ENCODE measurements around the gene TNK1. TPM values are rescaled to one million over a fixed set of nuclear protein-coding genes. Genes with fewer than 3 reads are reported as not detected.

The TNK1 gene
- total and polyA plus RNA-seq, 2 of the 8 experiments (the other 6 are each of a cell fraction or from before 2014, with no cell fraction given): 7.6 to 9.5 TPM

DNA sequence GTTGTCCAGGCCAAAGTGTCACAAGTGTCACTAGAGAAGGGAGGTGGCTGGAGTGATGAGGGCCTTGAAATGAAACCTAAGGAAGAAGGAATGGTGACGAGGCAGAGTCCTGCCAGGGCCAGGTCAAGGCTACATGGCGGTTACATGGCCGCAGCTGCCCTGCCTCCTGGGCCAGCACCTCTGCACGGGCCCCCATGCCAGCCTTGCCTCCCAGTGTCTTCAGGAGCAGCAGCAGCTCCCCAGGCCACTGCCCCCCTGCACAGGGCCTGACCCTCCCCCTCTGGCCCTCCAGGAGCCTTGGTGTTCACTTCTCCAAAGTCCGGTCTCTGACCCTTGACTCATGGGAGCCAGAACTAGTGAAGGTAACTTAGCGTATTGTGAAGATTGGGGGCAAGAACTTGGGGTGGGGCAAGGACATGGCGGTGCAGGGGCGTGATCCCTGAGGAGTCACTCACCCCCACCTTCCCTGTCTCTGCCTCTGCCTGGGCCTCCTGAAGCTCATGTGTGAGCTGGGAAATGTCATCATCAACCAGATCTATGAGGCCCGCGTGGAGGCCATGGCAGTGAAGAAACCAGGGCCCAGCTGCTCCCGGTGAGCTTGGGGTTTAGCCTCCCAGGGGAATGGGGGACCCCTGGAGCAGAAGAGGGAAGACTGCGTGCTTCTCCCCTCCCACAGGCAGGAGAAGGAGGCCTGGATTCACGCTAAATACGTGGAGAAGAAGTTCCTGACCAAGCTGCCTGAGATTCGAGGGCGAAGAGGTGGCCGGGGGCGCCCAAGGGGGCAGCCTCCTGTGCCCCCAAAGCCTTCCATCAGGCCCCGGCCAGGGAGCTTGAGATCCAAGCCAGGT lies 33.0 kb upstream of the TNK1 start:
- Histone ChIP-seq H3K36me3 (ENCODE audit: control insufficient read depth in 2 of 4, insufficient read depth in 4 of 4, low read length in 3 of 4) (no peaks in the 10 kb centered on the region), H3K4me1 (replicated peaks in 1 of 4; ENCODE audit: control insufficient read depth in 3 of 4, insufficient read depth in 4 of 4, low read length in 3 of 4) (peaks cover 0 to 17% (median 10%) of the 10 kb centered on the region in 4 experiments; a peak in 6 of 7 replicates), H3K14ac (ENCODE audit: insufficient read length) (no peak overlapping the region), H3K23ac (ENCODE audit: insufficient read length) (no peak overlapping the region), H2BK5ac (ENCODE audit: low read depth, low read length) (no peak overlapping the region), H2BK15ac (ENCODE audit: low read length) (no peak overlapping the region), H3K9me3 (ENCODE audit: insufficient read depth in 2 of 2, low read depth in 1 of 2, low read length in 1 of 2) (no peaks in the 10 kb centered on the region), H3K4ac (replicated peaks; ENCODE audit: insufficient read length, low read depth, low read length) (no peak overlapping the region), H4K20me1 (replicated peaks in 1 of 2; ENCODE audit: control insufficient read depth in 1 of 2, insufficient read depth in 2 of 2, low read length in 2 of 2) (peaks cover 0 to 2% of the 10 kb centered on the region in 2 experiments), H2BK120ac (replicated peaks; ENCODE audit: low read depth, low read length) (no peak overlapping the region), H4K5ac (ENCODE audit: insufficient read length, low read depth, low read length) (no peak overlapping the region), H3K4me3 (ENCODE audit: extremely low read depth in 1 of 4, insufficient read depth in 2 of 4, low read depth in 3 of 4, low read length in 4 of 4) (no peak overlapping the region), H4K91ac (replicated peaks; ENCODE audit: insufficient read length, low read length) (no peak overlapping the region), H3K9ac (replicated peaks in 1 of 4; ENCODE audit: extremely low read depth in 1 of 4, low read depth in 3 of 4, low read length in 3 of 4) (no peak overlapping the region), H2BK20ac (ENCODE audit: low read length) (no peak overlapping the region), H2AFZ (ENCODE audit: low read length) (no peak overlapping the region), H3K79me1 (ENCODE audit: low read depth, low read length) (no peaks in the 10 kb centered on the region), H3K23me2 (ENCODE audit: low read depth, low read length) (peaks cover 15% of the 10 kb centered on the region; the same call in 1 of the 2 replicates), H2BK12ac (ENCODE audit: low read depth, low read length) (no peak overlapping the region), H2AK5ac (ENCODE audit: low read depth, low read length) (no peak overlapping the region), H3K27ac (ENCODE audit: low read depth, low read length) (no peak overlapping the region), H4K8ac (ENCODE audit: extremely low read depth, insufficient read depth, low read length) (no peak overlapping the region), H3K18ac (ENCODE audit: extremely low read depth, low read length) (no peak overlapping the region), H3K56ac (replicated peaks; ENCODE audit: insufficient read length, low read depth, low read length) (no peak overlapping the region), H3K79me2 (ENCODE audit: control insufficient read depth in 1 of 2, insufficient read depth in 2 of 2, low read length in 2 of 2) (no peaks in the 10 kb centered on the region), H3K27me3 (replicated peaks in 1 of 4; ENCODE audit: control insufficient read depth in 3 of 4, extremely low read depth in 1 of 4, insufficient read depth in 3 of 4, low read length in 3 of 4) (no peaks in the 10 kb centered on the region), H3K4me2 (ENCODE audit: insufficient read depth in 1 of 2, low read depth in 2 of 2, low read length in 2 of 2) (no peak overlapping the region)
- WGBS, 2 experiments (ENCODE audit: extremely low coverage in 1 of 2, insufficient coverage in 1 of 2, insufficient read length in 1 of 2, insufficient replicate concordance in 2 of 2, low coverage in 1 of 2, low lambda C conversion rate in 2 of 2, missing lambda C conversion rate in 1 of 2): 94% methylated on average over 11 of the region's 19 CpGs; no CpG with 5 or more reads in 1 of the 2 experiments
- CTCF ChIA-PET (ENCODE audit: partially characterized antibody): interaction anchor here (0.8 to 14.1 kb wide), 12 partner anchors 13 to 167 kb away, joined by 3 to 167 read pairs (median 8); partner anchors contain the start of genes ACAP1, NEURL4 and SLC2A4
- no peak for DNase-seq (ENCODE audit: low read depth in 1 of 2, low spot score in 2 of 2)
- POLR2A ChIA-PET (ENCODE audit: partially characterized antibody): interaction anchor here (0.6 to 8.2 kb wide), 16 partner anchors 11 to 212 kb away, joined by 3 to 91 read pairs (median 3); partner anchors contain the start of genes ACAP1, CLDN7, FGF11 and GPS2
- FAIRE-seq: no peak
- TF ChIP-seq CHD1 (IDR thresholded peaks at IDR 0.05; ENCODE audit: low read depth, low read length): no peak
- TF ChIP-seq BACH1 (IDR thresholded peaks at IDR 0.05; ENCODE audit: low read length): no peak
- no peak for TF ChIP-seq CBX5 (IDR thresholded peaks at IDR 0.05; ENCODE audit: low read depth, low read length)
- no peak for TF ChIP-seq POLR2A (IDR thresholded peaks at IDR 0.05; ENCODE audit: control extremely low read depth in 1 of 2, low read depth in 2 of 2, low read length in 2 of 2)
- no peak for TF ChIP-seq KDM5A (IDR thresholded peaks at IDR 0.05; ENCODE audit: low read length)
- no peak for TF ChIP-seq SAP30 (IDR thresholded peaks at IDR 0.05; ENCODE audit: insufficient read depth, insufficient replicate concordance, low read length)
- no peak for TF ChIP-seq NRF1 (IDR thresholded peaks at IDR 0.05; ENCODE audit: low read depth, low read length)
- no peak for TF ChIP-seq BRCA1 (IDR thresholded peaks at IDR 0.05; ENCODE audit: low read depth, low read length)
- no peak for TF ChIP-seq POLR2AphosphoS5 (IDR thresholded peaks at IDR 0.05; ENCODE audit: low read depth, low read length)
- TF ChIP-seq USF2 (IDR thresholded peaks at IDR 0.05; ENCODE audit: low read length): no peak
- no peak for TF ChIP-seq EP300 (IDR thresholded peaks at IDR 0.05; ENCODE audit: borderline replicate concordance in 1 of 2, low read depth in 2 of 2, low read length in 2 of 2)
